Peyer's patch (tissue), 4 donors: Measurements from ENCODE around the gene SLC16A13.

Experiments
- CTCF ChIP-seq, 6 experiments: fragments of 450-650 bp in 4 of 6; fragments of 200-600 bp in 2 of 6; sonication (generic) in 1 of 6; IDR thresholded peaks; one replicate each; pipeline ENCODE4 v1.5.1; 2017 to 2019; ENCODE audit warnings: antibody characterized with exemption in 6 of 6, mild to moderate bottlenecking in 3 of 6, moderate library complexity in 1 of 6
- POLR2A ChIP-seq, 2 donors: fragments of 450-650 bp; IDR thresholded peaks; one replicate each; pipeline ENCODE4 v1.5.1; 2017; ENCODE audit warnings: antibody characterized with exemption in 2 of 2, mild to moderate bottlenecking in 2 of 2, moderate library complexity in 2 of 2

- no peak for TF ChIP-seq CTCF (IDR thresholded peaks at IDR 0.05)
- TF ChIP-seq POLR2A (IDR thresholded peaks at IDR 0.05), result no peak
Observed at GRCh38 chr17:7060165-7060891, 24.5 kb downstream of the SLC16A13 start.
